Measurements from ENCODE around the gene THBS4. TPM values are rescaled to one million over a fixed set of nuclear protein-coding genes. Genes with fewer than 3 reads are reported as not detected.

The THBS4 gene
- total RNA-seq, 4 donors from 2014 or later: 25.6 to 119 (median 30.6) TPM

DNA sequence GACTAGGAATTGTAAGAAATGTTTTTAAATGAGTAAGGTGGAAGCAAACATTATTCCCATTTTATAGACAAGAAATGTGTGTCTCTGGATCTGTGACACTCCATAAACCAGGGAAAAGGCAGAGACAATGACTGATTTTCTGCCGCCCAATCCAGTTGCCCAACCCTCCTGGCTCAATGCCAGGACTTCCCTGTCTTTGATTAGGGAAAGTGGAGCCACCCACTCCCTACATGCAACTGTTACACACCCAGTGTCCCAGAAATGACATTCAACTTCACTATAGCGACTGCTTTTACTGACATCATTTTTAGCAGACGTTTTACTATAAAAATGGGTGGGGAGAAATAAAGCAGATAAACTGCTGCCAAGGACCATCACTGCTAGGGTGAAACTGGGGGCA, 79.7 kb downstream of the THBS4 start:
- intact Hi-C loops (cut with DNase I): no loop called here

DNA sequence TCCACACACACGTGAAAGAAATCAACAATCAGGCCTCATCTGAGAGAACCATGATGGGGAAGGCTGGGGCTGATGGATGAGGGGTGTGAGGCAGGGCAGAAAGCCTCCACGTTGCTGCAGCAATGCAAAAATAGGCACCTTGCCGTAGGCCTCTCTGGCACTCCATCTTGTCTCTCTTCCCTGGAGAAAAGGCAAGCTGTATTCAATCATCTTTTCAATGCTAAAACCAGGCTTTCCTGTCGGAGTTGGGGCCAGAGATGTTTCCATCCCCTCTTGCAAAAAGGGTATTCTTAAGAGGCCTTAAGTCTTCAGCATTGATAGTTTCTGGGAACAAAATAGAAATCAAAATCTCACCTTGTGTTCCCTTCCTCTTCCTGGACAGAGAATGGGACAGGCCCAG, 80.9 kb downstream of the THBS4 start:
- TF ChIP-seq POLR2A (IDR thresholded peaks at IDR 0.05; ENCODE audit: low read depth): no peak
- no peak for TF ChIP-seq EP300 (IDR thresholded peaks at IDR 0.05)
- TF ChIP-seq, protein P1, sequence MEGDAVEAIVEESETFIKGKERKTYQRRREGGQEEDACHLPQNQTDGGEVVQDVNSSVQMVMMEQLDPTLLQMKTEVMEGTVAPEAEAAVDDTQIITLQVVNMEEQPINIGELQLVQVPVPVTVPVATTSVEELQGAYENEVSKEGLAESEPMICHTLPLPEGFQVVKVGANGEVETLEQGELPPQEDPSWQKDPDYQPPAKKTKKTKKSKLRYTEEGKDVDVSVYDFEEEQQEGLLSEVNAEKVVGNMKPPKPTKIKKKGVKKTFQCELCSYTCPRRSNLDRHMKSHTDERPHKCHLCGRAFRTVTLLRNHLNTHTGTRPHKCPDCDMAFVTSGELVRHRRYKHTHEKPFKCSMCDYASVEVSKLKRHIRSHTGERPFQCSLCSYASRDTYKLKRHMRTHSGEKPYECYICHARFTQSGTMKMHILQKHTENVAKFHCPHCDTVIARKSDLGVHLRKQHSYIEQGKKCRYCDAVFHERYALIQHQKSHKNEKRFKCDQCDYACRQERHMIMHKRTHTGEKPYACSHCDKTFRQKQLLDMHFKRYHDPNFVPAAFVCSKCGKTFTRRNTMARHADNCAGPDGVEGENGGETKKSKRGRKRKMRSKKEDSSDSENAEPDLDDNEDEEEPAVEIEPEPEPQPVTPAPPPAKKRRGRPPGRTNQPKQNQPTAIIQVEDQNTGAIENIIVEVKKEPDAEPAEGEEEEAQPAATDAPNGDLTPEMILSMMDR (IDR thresholded peaks at IDR 0.05): no peak
- TF ChIP-seq POLR2AphosphoS5 (IDR thresholded peaks at IDR 0.05): no peak
- Histone ChIP-seq H3K9me3 (no peaks in the 10 kb centered on the region), H3K27ac (replicated peaks in 1 of 4) (no peak overlapping the region), H3K27me3 (no peaks in the 10 kb centered on the region), H3K36me3 (no peaks in the 10 kb centered on the region), H3K4me3 (no peak overlapping the region), H3K4me1 (no peaks in the 10 kb centered on the region)
- no peak for DNase-seq (ENCODE audit: extremely low spot score)
- intact Hi-C loops (cut with DNase I): no loop called here
- 60% methylated on average over 4 of the region's 4 CpGs for WGBS

More for the DNA sequence above, 79.7 kb downstream of the THBS4 start:
- no peaks in the 10 kb centered on the region for H3K27me3 ChIP-seq
- H3K36me3 ChIP-seq: no peaks in the 10 kb centered on the region
- no peak for DNase-seq (ENCODE audit: extremely low spot score)
- peaks cover 2 to 7% (median 3%) of the 10 kb centered on the region in 4 donors for H3K4me1 ChIP-seq
- no peaks in the 10 kb centered on the region for H3K9me3 ChIP-seq
- WGBS: 77% methylated on average over 3 of the region's 3 CpGs
- TF ChIP-seq POLR2A (IDR thresholded peaks at IDR 0.05; ENCODE audit: low read depth) (no peak), POLR2AphosphoS5 (IDR thresholded peaks at IDR 0.05) (no peak), EP300 (IDR thresholded peaks at IDR 0.05) (no peak)
- TF ChIP-seq, protein P1 (IDR thresholded peaks at IDR 0.05): no peak
- no peak overlapping the region for H3K4me3 ChIP-seq
- no peak overlapping the region for H3K27ac ChIP-seq (replicated peaks in 1 of 4)

GRCh38 chr5:80116465-80116864, 81.3 kb downstream of the THBS4 start:
- intact Hi-C loops (cut with DNase I): no loop called here
- no peaks in the 10 kb centered on the region for H3K4me1 ChIP-seq
- TF ChIP-seq EP300 (IDR thresholded peaks at IDR 0.05) (no peak), POLR2A (IDR thresholded peaks at IDR 0.05; ENCODE audit: low read depth) (no peak), POLR2AphosphoS5 (IDR thresholded peaks at IDR 0.05) (no peak)
- TF ChIP-seq, protein P1 (IDR thresholded peaks at IDR 0.05): no peak
- 89% methylated on average over 4 of the region's 4 CpGs for WGBS
- no peaks in the 10 kb centered on the region for H3K27me3 ChIP-seq
- H3K27ac ChIP-seq (replicated peaks in 1 of 4): no peak overlapping the region
- no peaks in the 10 kb centered on the region for H3K36me3 ChIP-seq
- DNase-seq (ENCODE audit: extremely low spot score): no peak
- no peak overlapping the region for H3K4me3 ChIP-seq
- no peaks in the 10 kb centered on the region for H3K9me3 ChIP-seq

DNA sequence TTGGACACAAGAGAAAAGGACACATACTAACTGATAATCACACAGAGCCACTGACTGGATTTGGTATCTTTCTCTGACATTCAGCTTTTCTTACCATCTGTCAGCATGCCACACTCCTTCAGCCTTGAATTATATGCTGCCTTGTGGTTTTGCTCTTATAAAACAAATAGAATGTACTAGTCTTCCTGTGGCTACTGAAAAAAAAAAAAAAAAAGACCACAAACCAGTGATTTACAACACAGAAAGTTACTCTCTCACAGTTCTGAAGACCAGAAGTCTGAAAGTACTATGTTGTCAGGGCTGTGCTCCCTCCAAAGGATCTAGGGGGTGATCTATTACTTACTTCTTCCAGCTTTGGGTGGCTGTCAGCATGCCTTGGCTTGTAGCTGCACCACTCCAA, 82.3 kb downstream of the THBS4 start:
- no peaks in the 10 kb centered on the region for H3K36me3 ChIP-seq
- no peaks in the 10 kb centered on the region for H3K4me1 ChIP-seq
- no peak for TF ChIP-seq EP300 (IDR thresholded peaks at IDR 0.05)
- no peak for TF ChIP-seq POLR2A (IDR thresholded peaks at IDR 0.05; ENCODE audit: low read depth)
- TF ChIP-seq, protein P1 (IDR thresholded peaks at IDR 0.05): no peak
- no peak for TF ChIP-seq POLR2AphosphoS5 (IDR thresholded peaks at IDR 0.05)
- no peaks in the 10 kb centered on the region for H3K9me3 ChIP-seq
- no peaks in the 10 kb centered on the region for H3K27me3 ChIP-seq
- DNase-seq (ENCODE audit: extremely low spot score): no peak
- intact Hi-C loops (cut with DNase I): no loop called here
- no peak overlapping the region for H3K4me3 ChIP-seq
- no peak overlapping the region for H3K27ac ChIP-seq (replicated peaks in 1 of 4)

DNA sequence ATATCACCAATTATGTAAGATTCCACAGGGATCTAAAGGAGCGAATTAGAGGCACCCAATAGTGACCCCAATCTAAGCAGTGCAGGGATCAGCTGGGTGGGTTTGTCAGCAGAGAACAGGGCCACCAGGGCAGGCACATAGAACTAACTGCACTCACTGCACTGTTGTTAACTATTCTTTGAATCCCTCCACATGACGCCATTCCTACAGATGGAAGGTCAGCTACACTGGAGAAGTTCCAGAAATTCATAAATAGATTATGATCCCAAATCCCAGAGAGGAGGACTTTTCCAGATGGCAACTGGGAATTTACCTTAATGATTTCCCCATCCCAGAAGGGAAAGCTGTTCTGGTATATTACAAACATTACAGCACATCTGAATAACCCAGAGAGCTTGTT, 84.2 kb downstream of the THBS4 start:
- TF ChIP-seq, protein P1 (IDR thresholded peaks at IDR 0.05): no peak
- TF ChIP-seq POLR2A (IDR thresholded peaks at IDR 0.05; ENCODE audit: low read depth) (no peak), POLR2AphosphoS5 (IDR thresholded peaks at IDR 0.05) (no peak), EP300 (IDR thresholded peaks at IDR 0.05) (no peak)
- no peaks in the 10 kb centered on the region for H3K36me3 ChIP-seq
- no peaks in the 10 kb centered on the region for H3K4me1 ChIP-seq
- no peak overlapping the region for H3K27ac ChIP-seq (replicated peaks in 1 of 4)
- DNase-seq (ENCODE audit: extremely low spot score): no peak
- intact Hi-C loops (cut with DNase I): no loop called here
- 89% methylated on average over 2 of the region's 2 CpGs for WGBS
- H3K27me3 ChIP-seq: no peaks in the 10 kb centered on the region
- H3K9me3 ChIP-seq: no peaks in the 10 kb centered on the region
- no peak overlapping the region for H3K4me3 ChIP-seq
